HG03097 (cell line): Measurements from ENCODE around the gene PIEZO1.
"Not testable (repeated sequence)": the region's sequence is repeated elsewhere in the genome, so short reads cannot be mapped to it uniquely, and the experiment has no call there.

Experiments
- ATAC-seq: cut with Tn5 transposase; IDR thresholded peaks from one replicate; pipeline ENCODE4 v1.9.1; 2021; ENCODE audit not compliant: unreplicated experiment, low FRiP score

Gene PIEZO1

DNA sequence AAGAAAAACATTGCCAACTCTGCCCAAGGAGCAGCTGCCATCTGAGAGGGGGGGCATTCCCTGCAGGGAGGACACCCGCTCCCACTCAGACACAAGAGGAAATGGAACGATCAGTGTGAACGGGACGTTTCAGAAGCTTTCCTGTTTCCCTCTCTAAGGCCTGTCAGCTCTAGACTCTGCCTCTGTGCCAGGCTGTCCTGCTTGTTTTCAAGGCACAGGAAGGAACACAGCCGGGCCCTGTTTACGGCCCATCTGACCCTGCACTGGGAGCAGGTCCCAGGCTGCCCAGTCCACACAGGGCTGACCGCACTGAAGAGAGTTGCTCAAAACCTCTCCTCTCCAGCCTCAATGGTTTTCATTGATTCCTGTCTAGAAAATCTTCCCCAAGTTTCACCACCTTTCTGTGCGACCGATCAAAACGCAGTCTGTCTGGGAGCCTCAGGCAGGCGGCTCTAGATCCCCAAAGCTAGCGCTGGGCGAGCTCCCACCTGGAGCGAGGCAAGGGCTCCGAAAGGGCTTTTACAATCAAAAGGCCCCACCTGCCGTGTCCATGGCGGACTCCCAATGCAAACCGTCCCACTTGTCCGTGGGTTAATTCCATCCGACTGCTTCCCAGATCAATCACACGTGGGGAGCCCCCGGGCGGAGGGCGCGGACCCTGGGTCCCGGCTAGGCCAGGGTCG lies 1.5 kb downstream of the PIEZO1 start:
- ATAC-seq: no peak

DNA sequence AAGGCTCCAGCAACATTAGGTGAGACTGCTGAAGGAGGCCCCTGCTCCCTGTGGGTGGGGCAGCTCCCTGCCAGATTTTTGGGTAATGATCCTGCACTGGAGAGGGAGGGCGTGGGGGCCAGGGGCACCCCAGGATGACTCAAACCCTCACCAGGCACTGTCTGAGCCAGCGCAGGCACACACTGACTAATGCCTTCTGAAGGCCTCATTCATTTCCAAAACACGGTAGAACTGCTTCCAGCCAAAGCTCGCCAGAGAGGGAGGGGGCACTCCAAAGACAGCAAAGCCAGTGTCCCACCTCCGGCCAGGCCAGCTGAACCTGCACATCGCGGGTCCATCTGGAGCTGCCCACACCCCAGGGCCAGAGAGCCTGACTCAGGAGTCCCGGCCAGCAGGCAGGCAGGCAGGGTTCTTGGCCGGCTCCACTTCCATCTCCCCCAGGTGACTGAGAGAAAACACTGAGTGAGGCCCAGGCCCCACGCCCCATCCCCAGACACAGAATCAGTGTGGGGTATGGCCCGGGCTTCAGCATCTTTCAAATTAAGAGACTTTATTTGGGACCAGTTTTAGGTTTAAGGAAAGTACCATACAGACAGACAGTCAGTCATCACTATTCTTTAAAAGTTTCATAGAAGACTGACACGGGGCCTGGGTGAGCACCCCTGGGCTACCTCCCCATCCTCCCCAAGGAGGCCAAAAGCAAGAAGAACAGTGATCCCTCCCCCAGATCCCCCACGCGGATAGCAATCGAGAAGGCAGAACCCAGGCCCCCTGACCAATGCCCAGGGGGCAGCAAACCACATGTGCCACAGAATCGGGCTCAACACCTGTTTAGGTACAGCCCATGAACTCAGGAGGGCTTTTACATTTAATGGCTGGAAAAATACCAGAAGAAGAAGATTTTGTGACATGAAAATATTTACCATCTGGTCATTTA lies 2.3 kb downstream of the PIEZO1 start:
- no peak for ATAC-seq

DNA sequence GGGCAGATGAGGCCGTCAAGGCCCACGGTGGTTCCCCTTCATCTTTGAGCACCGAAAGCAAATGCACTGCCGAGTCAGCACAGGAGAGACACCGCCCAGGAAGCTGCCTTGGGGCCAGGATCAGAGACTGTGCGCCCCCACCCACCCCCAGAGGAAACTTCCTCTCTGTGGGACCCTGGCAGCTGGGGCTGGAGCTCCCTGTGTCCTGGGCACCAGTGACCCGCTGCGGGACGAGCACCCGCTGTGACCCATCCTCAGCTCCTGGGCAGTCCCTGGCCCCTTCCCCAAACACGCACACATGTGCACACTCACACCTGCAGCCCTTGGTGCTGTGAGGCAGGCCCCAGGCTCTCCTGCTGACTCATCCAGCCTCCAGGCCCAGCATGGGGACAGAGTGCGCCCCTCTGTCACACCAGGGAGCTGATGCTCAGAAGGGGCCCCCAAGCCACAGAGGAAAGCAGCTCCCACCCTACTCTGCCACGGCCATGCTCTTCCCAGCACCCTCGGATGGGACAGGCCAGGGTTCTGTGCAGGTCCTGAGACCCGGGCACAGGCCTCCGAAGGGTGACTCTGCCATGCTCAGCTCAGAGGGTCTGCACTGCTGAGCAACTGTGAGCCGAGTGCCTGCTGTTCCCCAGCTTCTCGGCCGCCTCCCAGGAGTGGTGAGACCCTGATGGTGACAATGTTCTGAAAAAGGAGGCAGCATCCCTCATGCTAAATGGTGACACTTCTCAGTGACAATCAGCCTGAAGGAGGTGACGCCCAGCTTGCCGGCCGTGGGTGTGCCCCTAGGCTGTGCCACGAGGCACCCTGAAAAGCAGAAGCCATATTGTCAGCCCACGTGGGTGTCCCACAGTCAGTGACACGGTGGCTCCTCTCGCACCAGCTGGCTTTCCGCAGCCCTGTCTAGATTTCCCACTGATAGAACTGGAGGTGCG lies 3.6 kb downstream of the PIEZO1 start:
- ATAC-seq: no peak

DNA sequence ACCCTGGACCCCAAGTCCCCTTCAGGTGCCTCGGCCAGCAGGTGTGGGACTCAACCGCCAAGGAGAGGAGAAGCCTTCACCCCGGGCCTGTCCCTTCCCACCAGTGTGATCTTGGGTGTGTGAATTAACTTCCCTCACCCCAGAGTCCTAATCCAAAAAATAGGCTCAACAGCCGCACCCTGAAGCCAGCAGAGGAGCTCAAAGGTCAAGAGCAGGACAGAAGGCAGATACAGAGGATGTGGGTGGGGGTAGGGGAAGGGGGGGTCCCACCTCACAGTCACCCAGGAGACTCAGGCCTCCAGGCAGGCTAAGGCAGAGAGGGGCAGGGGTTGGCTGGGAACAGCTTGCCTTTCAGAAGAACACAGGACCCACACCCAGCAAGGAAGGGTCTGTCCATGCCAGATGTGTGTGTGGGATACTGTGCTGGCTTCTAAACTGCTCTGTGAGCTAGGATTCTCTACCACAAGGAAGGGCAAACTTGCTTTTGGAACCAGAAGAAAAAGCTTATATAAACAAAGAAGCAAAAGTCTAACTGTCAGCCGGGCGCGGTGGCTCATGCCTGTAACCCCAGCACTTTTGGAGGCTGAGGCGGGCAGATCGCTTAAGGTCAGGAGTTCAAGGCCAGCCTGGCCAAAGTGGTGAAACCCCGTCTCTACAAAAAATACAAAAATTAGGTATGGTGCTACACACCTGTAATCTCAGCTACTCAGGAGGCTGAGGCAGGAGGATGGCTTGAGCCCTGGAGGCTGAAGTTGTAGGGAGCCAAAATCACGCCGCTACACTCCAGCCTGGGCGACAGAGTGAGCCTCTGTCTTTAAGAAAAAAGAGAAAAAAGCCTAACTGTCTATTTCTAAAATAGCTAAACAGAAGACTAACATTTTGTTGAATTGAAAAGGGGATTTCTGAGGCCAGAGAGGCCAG lies 4.6 kb downstream of the PIEZO1 start:
- ATAC-seq: no peak

DNA sequence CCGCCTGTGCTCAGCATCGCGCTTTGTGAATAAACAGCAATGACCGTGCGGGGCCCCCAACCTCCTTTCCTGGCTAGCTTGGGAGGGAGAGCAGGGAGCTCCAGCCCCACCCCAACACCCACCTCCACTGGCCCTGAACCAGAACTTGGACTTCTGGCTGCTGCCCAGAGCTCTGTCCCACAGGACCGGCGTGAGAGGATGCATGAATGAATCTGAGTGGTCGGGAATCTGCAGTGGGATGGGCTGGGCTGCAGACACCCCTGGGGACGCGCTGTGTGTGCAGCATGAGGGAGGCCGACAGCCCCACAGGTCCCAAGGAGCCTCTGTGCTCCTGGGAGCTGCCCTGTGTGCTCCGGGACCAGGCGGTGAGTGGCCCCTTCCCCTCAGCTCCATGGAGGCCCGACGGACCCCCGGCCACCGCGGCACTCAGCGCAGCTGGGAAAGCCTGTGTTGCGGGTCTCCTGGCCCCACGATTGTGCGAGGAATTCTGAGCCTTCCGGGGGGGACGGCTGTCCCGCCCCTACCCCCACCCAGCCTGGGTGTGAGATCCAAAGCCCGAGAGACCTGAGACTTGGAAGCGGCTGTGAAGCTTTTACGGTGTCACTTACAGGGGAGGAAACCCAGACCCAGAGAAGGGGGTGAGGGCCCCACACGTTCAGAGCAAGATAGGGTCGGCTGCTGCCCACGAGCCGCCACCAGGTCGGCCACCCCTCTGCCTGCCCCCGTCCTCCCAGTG lies 5.4 kb downstream of the PIEZO1 start:
- ATAC-seq: no peak

DNA sequence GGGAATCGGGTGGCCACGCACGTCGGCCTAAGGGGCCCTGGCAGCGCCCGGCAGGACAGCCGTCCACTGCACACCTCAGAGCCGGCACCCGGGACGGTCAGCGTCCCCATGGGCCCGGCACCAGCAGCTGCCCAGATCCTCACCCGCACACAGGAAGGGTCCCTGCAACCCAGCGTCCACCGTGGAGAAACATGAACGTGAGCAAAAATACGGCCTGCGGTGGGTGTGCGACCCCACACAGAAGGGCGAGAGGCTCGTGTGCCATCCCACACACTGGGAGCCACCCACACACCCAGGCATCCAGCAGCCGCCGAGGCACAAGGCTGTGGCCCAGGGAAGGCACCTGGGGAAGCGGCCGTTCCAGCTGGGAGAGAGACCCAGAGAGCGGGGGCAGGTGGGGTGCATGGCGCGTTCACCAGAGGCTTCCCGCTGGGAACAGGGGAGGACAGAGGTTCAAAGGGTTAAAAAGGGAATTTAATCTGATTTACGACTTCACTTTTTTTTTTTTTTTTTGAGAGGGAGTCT lies 6.4 kb downstream of the PIEZO1 start:
- ATAC-seq: no peak

DNA sequence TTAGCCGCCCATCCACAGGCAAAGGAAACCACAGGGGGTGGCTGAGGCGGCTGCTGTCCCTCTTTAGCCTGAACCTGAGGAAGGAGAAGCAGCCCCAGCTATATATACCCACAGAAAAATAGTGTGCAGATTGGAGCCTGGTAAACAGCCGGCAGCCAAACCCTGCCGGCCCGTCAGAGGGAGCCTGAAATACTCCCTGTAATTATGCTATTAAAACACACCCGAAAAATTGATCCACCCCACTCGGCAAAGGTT lies 6.8 kb downstream of the PIEZO1 start:
- no peak for ATAC-seq

DNA sequence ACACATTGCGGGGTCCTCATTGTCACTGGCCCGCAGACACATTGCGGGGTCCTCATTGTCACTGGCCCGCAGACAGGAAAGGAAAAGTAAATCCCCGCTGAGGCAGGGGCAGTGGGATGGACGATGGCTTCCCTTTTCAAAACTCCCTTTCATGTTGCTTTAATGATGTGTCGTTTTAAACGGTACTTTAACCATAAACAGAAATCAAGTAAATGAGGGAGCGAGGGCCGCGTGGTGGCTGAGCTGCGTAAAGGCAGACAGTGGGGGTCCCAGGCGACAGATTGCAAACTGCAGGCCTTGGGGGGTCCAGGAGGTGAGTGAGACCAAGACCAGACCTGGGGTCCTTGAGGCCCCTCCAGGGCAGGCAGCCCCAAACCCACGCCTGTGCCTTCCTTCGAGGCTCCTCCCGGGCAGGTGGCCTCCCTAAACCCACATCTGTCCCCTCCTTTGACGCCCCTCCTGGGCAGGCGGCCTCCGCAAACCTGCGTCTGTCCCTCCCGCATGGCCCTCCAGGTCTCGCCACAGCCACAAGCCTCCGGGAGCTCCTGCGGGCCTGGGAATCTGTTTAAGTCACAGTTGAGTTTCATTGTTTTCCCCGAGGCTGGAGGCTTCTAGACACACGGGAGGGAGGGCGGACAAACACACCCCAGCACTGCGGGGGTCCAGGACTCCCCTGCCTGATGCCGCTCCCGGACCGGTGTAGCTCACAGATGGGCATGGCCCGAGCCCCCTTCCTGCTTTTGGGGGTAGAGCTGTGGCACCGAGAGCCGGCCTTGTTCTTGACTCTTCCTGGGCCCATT lies 7.3 kb downstream of the PIEZO1 start:
- ATAC-seq: no peak

DNA sequence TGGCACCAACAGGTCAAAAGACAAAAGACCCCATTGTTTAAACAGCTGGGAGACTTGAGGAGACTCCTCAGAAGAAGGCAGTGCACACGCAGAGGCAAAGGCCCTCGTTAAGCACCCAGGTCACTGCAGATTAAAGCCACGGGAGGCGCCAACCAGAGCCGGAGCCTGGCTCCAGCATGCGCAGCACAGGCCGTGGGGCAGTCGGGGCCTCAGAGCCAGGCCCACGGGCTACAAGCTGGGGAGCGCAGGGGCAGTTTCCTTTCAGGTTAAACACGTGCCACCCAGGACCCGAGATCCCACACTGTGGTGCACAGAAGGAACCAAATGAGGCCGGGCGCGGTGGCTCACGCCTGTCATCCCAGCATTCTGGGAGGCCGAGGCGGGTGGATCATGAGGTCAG lies 9.2 kb downstream of the PIEZO1 start:
- no peak for ATAC-seq

DNA sequence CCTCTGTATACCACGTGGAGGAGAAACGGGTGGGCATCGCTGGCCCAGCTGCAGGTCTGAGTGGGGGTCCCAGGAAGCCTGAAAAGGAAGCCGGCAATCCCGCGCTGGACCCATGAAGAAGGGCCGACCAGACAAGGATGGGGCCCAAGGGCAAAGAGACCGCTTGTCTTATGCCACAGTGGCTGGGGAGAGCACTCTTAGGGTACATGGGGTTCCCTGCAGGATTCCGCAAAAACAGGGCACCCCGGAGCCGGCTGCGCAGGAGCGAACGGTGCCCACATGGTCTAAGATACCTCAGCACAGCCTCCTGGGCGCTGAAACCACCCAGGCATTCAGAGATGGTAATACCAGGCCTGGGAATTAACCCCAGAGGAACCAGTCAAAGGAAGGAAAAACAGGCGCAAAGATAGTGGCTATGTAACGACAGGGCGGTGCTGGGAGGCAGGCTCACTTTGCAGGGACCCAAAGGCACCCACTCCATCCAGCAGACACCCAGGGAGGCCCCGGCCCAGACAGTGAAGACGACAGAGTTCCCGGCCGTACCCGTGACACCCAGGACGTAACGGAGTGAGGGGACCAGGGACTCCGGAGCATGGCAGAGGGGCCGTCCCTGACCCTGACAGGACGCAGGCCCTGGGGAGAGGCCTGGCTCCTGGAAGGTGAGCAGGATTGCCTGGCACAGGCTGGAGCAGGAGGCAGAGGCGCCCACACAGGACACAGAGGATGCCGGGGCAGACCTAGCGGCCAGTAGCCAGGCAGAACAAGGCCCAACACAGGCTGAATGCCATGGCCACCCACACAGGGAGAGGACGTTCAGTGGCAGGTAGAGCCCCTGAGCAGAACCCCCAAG lies 10.3 kb downstream of the PIEZO1 start:
- ATAC-seq: no peak

DNA sequence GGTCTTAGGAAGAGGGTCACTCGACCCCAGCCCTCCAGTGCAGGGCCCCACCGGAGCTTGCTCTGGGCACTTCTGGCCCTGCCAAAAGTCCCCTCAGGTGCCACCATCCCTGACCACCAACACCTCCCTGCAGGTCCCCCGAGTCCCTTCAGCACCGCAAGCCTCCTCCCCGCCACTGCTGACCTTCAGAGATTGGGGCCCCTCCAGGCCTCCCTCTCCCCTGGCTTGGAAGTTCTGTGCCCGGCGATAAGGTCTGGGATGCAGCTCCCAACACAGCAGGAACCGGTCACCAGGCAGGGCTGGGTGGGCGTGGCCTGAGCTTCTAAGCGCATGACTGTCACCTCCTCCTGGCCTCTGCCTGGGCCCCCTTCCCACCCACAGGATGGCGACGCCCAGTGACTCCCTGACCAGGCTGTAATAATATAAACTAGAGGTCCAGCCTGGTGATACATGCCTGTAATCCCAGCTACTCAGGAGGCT lies 11.2 kb downstream of the PIEZO1 start:
- no peak for ATAC-seq

DNA sequence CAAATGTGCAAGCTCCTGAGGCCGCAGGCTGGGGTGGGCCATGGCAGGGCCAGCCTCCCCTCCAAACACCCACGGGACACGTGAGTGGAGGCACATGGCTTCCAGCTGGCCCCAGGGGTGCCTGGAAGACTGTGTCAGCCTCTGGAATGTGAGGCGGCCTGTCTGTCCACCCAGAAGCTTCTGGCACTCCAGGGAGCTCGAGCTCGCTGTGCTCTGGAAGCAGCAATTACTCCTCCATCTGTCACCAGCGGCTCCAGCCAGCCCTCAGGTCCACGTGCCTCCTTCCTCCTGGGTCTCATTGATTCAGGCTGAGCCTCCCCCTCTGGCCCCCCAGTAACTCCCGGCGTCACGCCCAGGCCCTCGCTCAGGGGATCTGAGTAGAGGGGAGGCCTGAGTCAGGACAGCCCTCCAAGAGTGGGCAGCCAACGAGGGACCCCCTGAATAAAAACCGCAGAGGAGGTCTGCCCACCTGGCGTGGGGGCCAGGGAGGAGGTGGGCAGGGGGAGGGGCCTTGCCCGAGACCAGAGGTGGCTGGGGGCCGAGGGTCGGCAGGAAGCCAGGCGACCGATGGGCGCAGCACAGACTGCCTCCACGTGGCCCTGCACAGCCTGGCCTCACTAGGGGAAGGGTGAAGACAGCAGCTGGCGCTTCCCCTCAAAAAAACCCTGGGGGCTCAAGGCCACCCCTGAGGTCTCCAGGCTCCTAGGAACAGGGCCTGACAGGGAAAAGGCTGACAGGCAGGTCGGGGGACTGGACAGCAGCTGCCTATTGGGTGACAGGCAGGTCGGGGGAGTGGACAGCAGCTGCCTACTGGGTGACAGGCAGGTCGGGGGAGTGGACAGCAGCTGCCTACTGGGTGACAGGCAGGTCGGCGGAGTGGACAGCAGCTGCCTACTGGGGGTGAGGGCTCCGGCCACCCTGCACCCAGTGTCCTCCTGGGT lies 11.9 kb downstream of the PIEZO1 start:
- ATAC-seq: no peak

DNA sequence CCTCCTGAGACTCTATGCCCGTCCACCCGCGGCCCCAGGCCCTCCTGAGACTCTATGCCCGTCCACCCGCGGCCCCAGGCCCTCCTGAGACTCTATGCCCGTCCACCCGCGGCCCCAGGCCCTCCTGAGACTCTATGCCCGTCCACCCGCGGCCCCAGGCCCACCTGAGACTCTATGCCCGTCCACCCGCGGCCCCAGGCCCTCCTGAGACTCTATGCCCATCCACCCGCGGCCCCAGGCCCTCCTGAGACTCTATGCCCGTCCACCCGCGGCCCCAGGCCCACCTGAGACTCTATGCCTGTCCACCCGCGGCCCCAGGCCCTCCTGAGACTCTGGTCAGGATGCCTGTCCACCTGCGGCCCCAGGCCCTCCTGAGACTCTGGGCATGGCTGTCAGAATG lies 13.2 kb downstream of the PIEZO1 start:
- not testable (repeated sequence) for ATAC-seq

DNA sequence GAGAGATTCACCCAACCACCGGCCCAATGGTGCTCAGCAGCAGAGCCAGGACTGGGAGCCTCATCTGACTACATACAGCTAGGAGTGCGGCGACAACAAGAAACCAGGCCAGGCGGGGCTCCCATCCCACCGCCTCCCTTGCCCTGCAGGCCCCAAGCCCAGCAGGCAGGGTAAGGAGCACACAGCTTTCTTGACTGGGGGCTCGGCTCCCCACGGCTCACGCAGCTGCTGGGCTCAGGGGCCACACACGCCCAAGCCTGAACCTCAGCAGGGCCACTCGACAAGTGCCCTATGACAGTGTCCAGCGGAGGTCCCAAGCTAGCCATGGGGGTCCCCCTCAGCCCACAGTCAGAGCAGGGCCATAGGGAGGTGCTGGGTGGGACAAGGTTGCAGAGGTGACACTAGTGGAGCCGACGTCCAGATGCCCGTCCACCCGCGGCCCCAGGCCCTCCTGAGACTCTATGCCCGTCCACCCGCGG lies 13.7 kb downstream of the PIEZO1 start:
- ATAC-seq: no peak

DNA sequence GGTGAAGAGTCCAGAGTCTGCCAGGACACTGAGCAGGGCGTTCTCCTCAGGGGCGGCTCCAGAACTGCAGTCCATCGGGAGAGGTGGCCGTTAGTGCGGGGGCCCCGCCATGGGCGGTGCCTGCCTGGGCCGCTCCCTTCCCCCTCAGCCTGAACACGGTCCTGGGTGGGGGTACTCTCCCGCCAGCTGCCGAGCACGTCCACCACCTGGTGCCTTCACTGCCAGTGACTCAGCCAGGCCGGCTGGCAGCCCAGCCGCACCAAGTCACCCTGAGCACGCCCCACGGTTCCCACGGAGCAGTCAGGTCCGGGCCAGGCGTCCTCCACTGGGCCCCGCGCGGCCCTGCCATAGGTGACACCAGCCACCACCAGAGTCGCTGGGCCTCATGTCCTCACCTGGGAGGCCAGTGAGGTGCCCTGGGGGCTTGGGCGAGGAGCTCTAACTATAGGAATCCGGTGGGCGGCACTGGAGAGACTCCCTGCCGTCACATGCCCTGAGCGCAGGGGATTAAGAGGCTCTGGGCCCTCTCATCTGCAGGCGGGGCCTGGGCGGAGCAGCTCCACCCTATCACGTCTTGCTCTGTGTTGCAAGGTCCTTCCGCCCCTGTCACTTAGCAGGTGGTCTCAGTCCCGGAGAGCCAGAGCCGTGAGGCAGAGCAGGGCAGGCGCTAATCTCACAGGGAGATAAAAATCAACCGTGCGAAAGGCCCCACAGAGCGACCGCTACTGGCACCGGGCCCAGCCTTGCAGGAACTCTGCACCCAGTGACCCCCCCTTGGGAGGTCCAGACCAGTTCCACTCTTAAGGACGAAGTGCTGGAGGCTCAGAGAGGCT lies 14.3 kb downstream of the PIEZO1 start:
- ATAC-seq: no peak
